Effector memory CD4-positive, alpha-beta T cell (primary cell): ENCODE results near the gene CENPL.
"Not testable (repeated sequence)": the region's sequence is repeated elsewhere in the genome, so short reads cannot be mapped to it uniquely, and the experiment has no call there.

Experiments used
- DNase-seq, 3 donors: peaks; one replicate each; pipeline ENCODE4 v3.0.0-alpha.2; 2020
- H3K27ac ChIP-seq: 2 replicates; pipeline ENCODE4 v1.7.0; 2013; ENCODE audit warnings: mild to moderate bottlenecking, low read length, moderate library complexity; ENCODE audit not compliant: insufficient read depth, poor library complexity, severe bottlenecking
- H3K27me3 ChIP-seq: replicated peaks from 2 replicates; pipeline ENCODE4 v1.7.0; 2013; ENCODE audit warnings: mild to moderate bottlenecking, low read length; ENCODE audit not compliant: insufficient read depth, control insufficient read depth, poor library complexity, severe bottlenecking
- H3K36me3 ChIP-seq: 2 replicates; pipeline ENCODE4 v1.7.0; 2013; ENCODE audit warnings: mild to moderate bottlenecking, low read length, moderate library complexity; ENCODE audit not compliant: control insufficient read depth, insufficient read depth
- H3K4me1 ChIP-seq: 2 replicates; pipeline ENCODE4 v1.7.0; 2013; ENCODE audit warnings: low read length, mild to moderate bottlenecking; ENCODE audit not compliant: control insufficient read depth, insufficient read depth, poor library complexity, severe bottlenecking
- H3K4me3 ChIP-seq: 2 replicates; pipeline ENCODE4 v1.7.0; 2013; ENCODE audit warnings: low read length, low read depth, mild to moderate bottlenecking; ENCODE audit not compliant: insufficient read depth, poor library complexity, severe bottlenecking
- H3K9me3 ChIP-seq: 2 replicates; pipeline ENCODE4 v1.7.0; 2013; ENCODE audit warnings: mild to moderate bottlenecking, low read length, moderate library complexity; ENCODE audit not compliant: control insufficient read depth

CENPL gene

DNA sequence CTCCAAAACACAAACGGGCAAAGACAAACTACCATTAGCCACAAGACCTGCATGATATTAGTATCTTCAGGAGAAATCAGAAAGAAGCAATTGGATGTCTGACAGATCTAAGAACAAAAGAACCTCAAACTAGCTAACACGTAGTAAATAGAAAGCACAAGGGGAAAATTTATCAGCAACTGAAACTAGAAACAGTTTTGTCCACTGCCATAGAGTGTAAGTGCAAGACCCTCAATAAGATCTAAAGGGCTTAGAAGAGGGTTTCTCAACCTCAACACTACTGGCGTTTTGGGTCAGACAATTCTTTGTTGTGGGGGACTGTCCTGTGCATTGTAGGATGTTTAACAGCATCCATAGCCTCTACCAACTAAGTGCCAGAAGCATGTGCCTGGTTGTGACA lies 55.9 kb downstream of the CENPL start:
- Histone ChIP-seq H3K36me3 (peaks cover 5% of the 10 kb centered on the region), H3K27me3 (no peaks in the 10 kb centered on the region), H3K4me1 (no peaks in the 10 kb centered on the region), H3K9me3 (no peaks in the 10 kb centered on the region), H3K4me3 (no peak overlapping the region), H3K27ac (no peak overlapping the region)
- no peak for DNase-seq

GRCh38 chr1:173768206-173768605 lies 56.5 kb downstream of the CENPL start:
- no peaks in the 10 kb centered on the region for H3K4me1 ChIP-seq
- no peaks in the 10 kb centered on the region for H3K9me3 ChIP-seq
- DNase-seq: no peak
- H3K27me3 ChIP-seq: no peaks in the 10 kb centered on the region
- no peak overlapping the region for H3K27ac ChIP-seq
- no peak overlapping the region for H3K4me3 ChIP-seq
- peaks cover 5% of the 10 kb centered on the region for H3K36me3 ChIP-seq

DNA sequence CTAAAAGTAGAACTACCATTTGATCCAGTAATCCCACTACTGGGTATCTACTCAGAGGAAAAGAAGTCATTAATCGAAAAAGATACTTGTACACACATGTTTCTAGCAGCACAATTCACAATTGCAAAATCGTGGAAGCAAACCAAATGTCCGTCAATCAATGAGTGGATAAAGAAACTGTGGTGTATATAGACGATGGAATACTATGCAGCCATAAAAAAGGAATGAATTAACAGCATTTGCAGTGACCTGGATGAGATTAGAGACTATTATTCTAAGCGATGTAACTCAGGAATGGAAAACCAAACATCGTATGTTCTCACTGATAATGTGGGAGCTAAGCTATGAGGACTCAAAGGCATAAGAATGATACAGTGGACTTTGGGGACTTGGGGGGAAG lies 60.4 kb downstream of the CENPL start:
- not testable (repeated sequence) for H3K4me1 ChIP-seq, H3K36me3 ChIP-seq, H3K27ac ChIP-seq, H3K4me3 ChIP-seq, DNase-seq, H3K27me3 ChIP-seq, H3K9me3 ChIP-seq

DNA sequence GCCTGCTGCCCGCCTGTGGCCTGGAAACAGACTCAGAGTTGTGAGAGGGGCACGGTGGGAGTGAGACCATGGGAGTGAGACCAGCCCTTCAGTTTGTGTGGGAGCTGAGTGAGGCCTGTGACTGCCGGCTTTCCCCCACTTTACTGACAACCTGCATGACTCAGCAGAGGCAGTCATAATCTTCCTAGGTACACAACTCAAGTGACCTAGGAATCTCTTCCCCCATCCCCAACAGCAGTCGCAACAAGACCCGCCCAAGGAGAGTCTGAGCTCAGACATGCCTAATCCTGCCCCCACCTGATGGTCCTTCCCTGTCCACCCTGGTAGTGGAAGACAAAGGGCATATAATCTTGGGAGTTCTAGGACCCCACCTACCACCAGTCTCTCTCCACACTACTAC lies 65.7 kb downstream of the CENPL start:
- no peaks in the 10 kb centered on the region for H3K27me3 ChIP-seq
- no peak overlapping the region for H3K27ac ChIP-seq
- peaks cover 56% of the 10 kb centered on the region for H3K36me3 ChIP-seq
- no peak overlapping the region for H3K4me3 ChIP-seq
- no peaks in the 10 kb centered on the region for H3K4me1 ChIP-seq
- no peak for DNase-seq
- no peaks in the 10 kb centered on the region for H3K9me3 ChIP-seq

DNA sequence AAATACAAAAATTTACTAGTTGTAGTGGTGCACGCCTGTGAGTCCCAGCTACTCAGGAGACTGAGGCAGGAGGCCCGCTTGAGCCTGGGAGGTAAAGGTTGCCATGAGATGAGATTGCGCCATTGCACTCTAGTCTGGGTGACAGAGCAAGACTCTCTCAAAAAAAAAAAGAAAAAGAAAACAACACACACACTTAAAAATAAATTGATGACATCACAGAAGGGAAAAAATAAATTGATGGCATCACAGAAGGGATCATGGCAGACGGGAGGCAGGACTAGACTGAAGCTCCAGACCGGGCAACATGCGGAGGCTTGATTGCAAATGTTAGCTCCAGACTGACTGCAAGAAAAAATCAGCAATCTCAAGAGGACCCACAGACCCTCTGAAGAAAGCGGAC lies 66.6 kb downstream of the CENPL start:
- Histone ChIP-seq H3K4me3 (no peak overlapping the region), H3K27ac (no peak overlapping the region), H3K36me3 (peaks cover 65% of the 10 kb centered on the region), H3K4me1 (no peaks in the 10 kb centered on the region), H3K27me3 (no peaks in the 10 kb centered on the region), H3K9me3 (no peaks in the 10 kb centered on the region)
- no peak for DNase-seq

- Histone ChIP-seq H3K36me3 (peaks cover 69% of the 10 kb centered on the region), H3K27me3 (no peaks in the 10 kb centered on the region), H3K9me3 (no peaks in the 10 kb centered on the region), H3K4me1 (no peaks in the 10 kb centered on the region), H3K4me3 (no peak overlapping the region), H3K27ac (no peak overlapping the region)
- no peak for DNase-seq
These were observed 67.0 kb downstream of the CENPL start for GRCh38 chr1:173757666-173758065.

GRCh38 chr1:173753830-173754229 lies 70.9 kb downstream of the CENPL start:
- peaks cover 67% of the 10 kb centered on the region for H3K36me3 ChIP-seq
- H3K4me3 ChIP-seq: no peak overlapping the region
- H3K4me1 ChIP-seq: no peaks in the 10 kb centered on the region
- H3K27ac ChIP-seq: no peak overlapping the region
- no peak for DNase-seq
- H3K27me3 ChIP-seq: no peaks in the 10 kb centered on the region
- H3K9me3 ChIP-seq: no peaks in the 10 kb centered on the region
